Brain microvascular endothelial cell (primary cell): ENCODE data around the gene CSMD2.

Experiments used
- DNase-seq: peaks from one replicate; pipeline ENCODE4 v3.0.0-alpha.2; 2020
- H3K27ac ChIP-seq: fragments of 250-450 bp; sonication (Bioruptor Pico); 2 replicates; pipeline ENCODE4 v1.5.1; 2020; ENCODE audit warnings: mild to moderate bottlenecking, moderate library complexity
- H3K27me3 ChIP-seq: fragments of 250-450 bp; sonication (Bioruptor Pico); replicated peaks from 2 replicates; pipeline ENCODE4 v1.5.1; 2020; ENCODE audit warnings: mild to moderate bottlenecking
- H3K36me3 ChIP-seq: fragments of 250-450 bp; sonication (Bioruptor Pico); replicated peaks from 2 replicates; pipeline ENCODE4 v1.5.1; 2020; ENCODE audit warnings: mild to moderate bottlenecking
- H3K4me3 ChIP-seq: 2 replicates; pipeline ENCODE4 v1.5.1; 2011; ENCODE audit warnings: low read depth, mild to moderate bottlenecking, control low read depth, low read length, moderate library complexity
- CTCF ChIP-seq: IDR thresholded peaks from 2 replicates; pipeline ENCODE4 v1.5.1; 2011; ENCODE audit warnings: low read depth, mild to moderate bottlenecking, moderate library complexity, low read length, control low read depth, inconsistent platforms; ENCODE audit errors: missing control alignments
- in situ Hi-C: cut with HindIII; loops from 2 replicates; pipeline ENCODE4 v1.10.0; 2017; ENCODE audit warnings: low sequenced_read_pairs, low pct_ligation_motif_present

CSMD2 gene

GRCh38 chr1:33718186-33718585, 446.8 kb downstream of the CSMD2 start:
- in situ Hi-C loops: no loop called here
- no peaks in the 10 kb centered on the region for H3K36me3 ChIP-seq
- no peak overlapping the region for H3K27ac ChIP-seq
- TF ChIP-seq CTCF: no peak
- no peaks in the 10 kb centered on the region for H3K27me3 ChIP-seq
- DNase-seq: no peak
- no peak overlapping the region for H3K4me3 ChIP-seq

GRCh38 chr1:33716976-33717688, 447.9 kb downstream of the CSMD2 start:
- DNase-seq: no peak
- Histone ChIP-seq H3K27me3 (no peaks in the 10 kb centered on the region), H3K36me3 (no peaks in the 10 kb centered on the region), H3K4me3 (no peak overlapping the region), H3K27ac (no peak overlapping the region)
- no peak for TF ChIP-seq CTCF
- in situ Hi-C loops: no loop called here

GRCh38 chr1:33715195-33715811, 449.7 kb downstream of the CSMD2 start:
- Histone ChIP-seq H3K27me3 (no peaks in the 10 kb centered on the region), H3K4me3 (no peak overlapping the region), H3K36me3 (no peaks in the 10 kb centered on the region), H3K27ac (no peak overlapping the region)
- DNase-seq: no peak
- no peak for TF ChIP-seq CTCF
- in situ Hi-C loops: no loop called here

- TF ChIP-seq CTCF: no peak
- DNase-seq: no peak
- in situ Hi-C loops: no loop called here
- Histone ChIP-seq H3K27me3 (no peaks in the 10 kb centered on the region), H3K4me3 (no peak overlapping the region), H3K36me3 (no peaks in the 10 kb centered on the region), H3K27ac (no peak overlapping the region)
These were observed 450.6 kb downstream of the CSMD2 start for GRCh38 chr1:33714421-33714820.

GRCh38 chr1:33713058-33713877, 451.8 kb downstream of the CSMD2 start:
- H3K27me3 ChIP-seq: no peaks in the 10 kb centered on the region
- no peaks in the 10 kb centered on the region for H3K36me3 ChIP-seq
- H3K4me3 ChIP-seq: no peak overlapping the region
- in situ Hi-C loops: no loop called here
- no peak for DNase-seq
- no peak overlapping the region for H3K27ac ChIP-seq
- TF ChIP-seq CTCF: no peak
